Measurements from ENCODE around the gene VAV2. TPM values are rescaled to one million over a fixed set of nuclear protein-coding genes. Genes with fewer than 3 reads are reported as not detected.
A peak's percentile ranks its signal among the peaks of the same experiment; 100 is the strongest.

Gene VAV2
- total and polyA plus RNA-seq, 7 donors = 3.8 to 23.3 (median 7.2) TPM

- peaks cover 30 to 88% (median 38%) of the 10 kb centered on the region in 4 donors for H3K36me3 ChIP-seq
- DNase-seq = peak; percentile 54
- intact Hi-C loops (cut with DNase I) = no loop called here
- peaks cover 0 to 9% (median 8%) of the 10 kb centered on the region in 4 donors for H3K4me1 ChIP-seq
- no peak overlapping the region for H3K4me3 ChIP-seq
- H3K9me3 ChIP-seq = no peaks in the 10 kb centered on the region
- H3K27me3 ChIP-seq = no peaks in the 10 kb centered on the region
- 91 to 94% methylated on average over 29 of the region's 29 CpGs for WGBS, 2 donors
- no peak for TF ChIP-seq EP300 (IDR thresholded peaks at IDR 0.05)
- no peak for TF ChIP-seq CTCF (IDR thresholded peaks at IDR 0.05)
- TF ChIP-seq POLR2A (IDR thresholded peaks at IDR 0.05) = no peak
- TF ChIP-seq POLR2AphosphoS5 (IDR thresholded peaks at IDR 0.05) = no peak
- no peak overlapping the region for H3K27ac ChIP-seq
Measured at GRCh38 chr9:134030821-134031470, 38.8 kb upstream of the VAV2 start.

- TF ChIP-seq POLR2A (IDR thresholded peaks at IDR 0.05) = no peak
- TF ChIP-seq CTCF (IDR thresholded peaks at IDR 0.05) = no peak
- TF ChIP-seq POLR2AphosphoS5 (IDR thresholded peaks at IDR 0.05) = no peak
- TF ChIP-seq EP300 (IDR thresholded peaks at IDR 0.05) = no peak
- H3K4me1 ChIP-seq = peaks cover 0 to 16% (median 11%) of the 10 kb centered on the region in 4 donors
- DNase-seq = peak; percentile 52
- H3K27me3 ChIP-seq = no peaks in the 10 kb centered on the region
- no peak overlapping the region for H3K4me3 ChIP-seq
- 91 to 92% methylated on average over 21 of the region's 21 CpGs for WGBS, 2 donors
- peaks cover 19 to 74% (median 24%) of the 10 kb centered on the region in 4 donors for H3K36me3 ChIP-seq
- H3K27ac ChIP-seq = no peak overlapping the region
- intact Hi-C loops (cut with DNase I) = loop anchor here (10.0 kb wide), 1 partner anchor 615 kb away; the partner anchor contains the start of gene COL5A1
- H3K9me3 ChIP-seq = no peaks in the 10 kb centered on the region
Measured at GRCh38 chr9:134029248-134030226, 37.4 kb upstream of the VAV2 start.

DNA sequence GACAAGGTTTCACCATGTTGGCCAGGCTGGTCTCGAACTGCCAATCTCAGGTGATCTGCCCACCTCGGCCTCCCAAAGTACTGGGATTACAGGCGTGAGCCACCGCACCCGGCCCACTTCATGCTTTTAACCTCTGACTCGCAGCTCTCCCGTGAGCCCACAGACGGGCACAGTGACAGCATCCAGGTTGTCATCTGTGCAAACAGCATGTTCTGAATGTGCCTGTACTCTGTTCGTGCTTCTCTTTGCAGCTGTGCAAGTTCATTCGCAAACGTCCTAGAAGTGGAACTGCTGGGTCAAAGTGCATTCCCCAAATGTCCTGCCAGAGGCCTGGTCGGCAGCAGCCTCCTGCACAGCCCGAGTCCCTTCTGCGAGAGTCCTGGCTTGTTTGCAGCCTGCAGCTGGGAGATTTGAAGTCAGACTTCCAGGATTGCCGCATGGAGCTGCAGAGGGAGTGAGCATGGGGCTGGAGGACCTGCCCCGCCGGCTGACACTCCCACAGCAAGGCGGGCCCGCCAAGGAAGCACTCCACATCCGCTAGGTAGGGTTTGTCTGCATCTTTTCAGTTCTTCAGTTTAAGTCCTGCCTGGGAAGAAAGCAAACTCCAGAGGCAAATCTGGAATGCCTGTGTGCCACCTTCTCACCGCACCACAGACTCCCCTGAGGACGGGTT is 36.6 kb upstream of the VAV2 start:
- Histone ChIP-seq H3K27ac (no peak overlapping the region), H3K4me3 (no peak overlapping the region), H3K36me3 (peaks cover 12 to 65% (median 16%) of the 10 kb centered on the region in 4 donors), H3K9me3 (no peaks in the 10 kb centered on the region), H3K4me1 (peaks cover 0 to 20% (median 11%) of the 10 kb centered on the region in 4 donors), H3K27me3 (no peaks in the 10 kb centered on the region)
- TF ChIP-seq POLR2A (IDR thresholded peaks at IDR 0.05) = no peak
- TF ChIP-seq EP300 (IDR thresholded peaks at IDR 0.05) = no peak
- TF ChIP-seq POLR2AphosphoS5 (IDR thresholded peaks at IDR 0.05) = no peak
- no peak for TF ChIP-seq CTCF (IDR thresholded peaks at IDR 0.05)
- peak; percentile 57 for DNase-seq
- WGBS, 2 donors = 83 to 89% methylated on average over 22 of the region's 22 CpGs
- intact Hi-C loops (cut with DNase I) = loop anchor here (10.0 kb wide), 1 partner anchor 616 kb away; the partner anchor contains the start of gene COL5A1

GRCh38 chr9:134028076-134028475 is 36.0 kb upstream of the VAV2 start:
- Histone ChIP-seq H3K9me3 (no peaks in the 10 kb centered on the region), H3K36me3 (peaks cover 6 to 59% (median 10%) of the 10 kb centered on the region in 4 donors), H3K27me3 (no peaks in the 10 kb centered on the region), H3K4me3 (no peak overlapping the region), H3K4me1 (peaks cover 0 to 20% (median 11%) of the 10 kb centered on the region in 4 donors), H3K27ac (no peak overlapping the region)
- intact Hi-C loops (cut with DNase I) = loop anchor here (10.0 kb wide), 1 partner anchor 617 kb away; the partner anchor contains the start of gene COL5A1
- TF ChIP-seq EP300 (IDR thresholded peaks at IDR 0.05) = no peak
- TF ChIP-seq POLR2A (IDR thresholded peaks at IDR 0.05) = no peak
- no peak for TF ChIP-seq CTCF (IDR thresholded peaks at IDR 0.05)
- no peak for TF ChIP-seq POLR2AphosphoS5 (IDR thresholded peaks at IDR 0.05)
- DNase-seq = peak; percentile 57
- WGBS, 2 donors = 95 to 97% methylated on average over 9 of the region's 9 CpGs

All from sigmoid colon (tissue), 7 donors.